GM19324 (cell line): Measurements from ENCODE around the gene CLCN4.

Source experiments
- ATAC-seq: cut with Tn5 transposase; IDR thresholded peaks from one replicate; pipeline ENCODE4 v1.9.1; 2021; ENCODE audit warnings: mild to moderate bottlenecking, moderate library complexity; ENCODE audit not compliant: unreplicated experiment, low FRiP score

The CLCN4 gene

DNA sequence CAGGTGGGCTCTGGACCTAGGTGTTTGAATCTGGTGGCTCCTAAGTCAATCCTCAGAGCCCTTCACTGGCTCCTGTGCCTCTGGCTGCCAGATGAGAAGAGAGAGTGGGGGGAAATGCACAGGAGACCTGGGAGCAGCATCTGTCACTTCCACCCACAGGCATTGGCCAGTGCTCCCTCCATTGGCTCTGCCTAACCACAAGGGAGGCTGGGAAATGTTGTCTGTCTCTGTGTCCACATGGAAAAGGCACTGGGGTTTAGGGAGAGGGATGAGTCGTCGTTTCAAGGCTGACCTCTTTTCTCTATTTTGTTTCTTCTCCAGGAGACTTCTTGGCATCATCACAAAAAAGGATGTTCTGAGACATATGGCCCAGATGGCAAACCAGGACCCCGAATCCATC is 76.4 kb downstream of the CLCN4 start:
- no peak for ATAC-seq

DNA sequence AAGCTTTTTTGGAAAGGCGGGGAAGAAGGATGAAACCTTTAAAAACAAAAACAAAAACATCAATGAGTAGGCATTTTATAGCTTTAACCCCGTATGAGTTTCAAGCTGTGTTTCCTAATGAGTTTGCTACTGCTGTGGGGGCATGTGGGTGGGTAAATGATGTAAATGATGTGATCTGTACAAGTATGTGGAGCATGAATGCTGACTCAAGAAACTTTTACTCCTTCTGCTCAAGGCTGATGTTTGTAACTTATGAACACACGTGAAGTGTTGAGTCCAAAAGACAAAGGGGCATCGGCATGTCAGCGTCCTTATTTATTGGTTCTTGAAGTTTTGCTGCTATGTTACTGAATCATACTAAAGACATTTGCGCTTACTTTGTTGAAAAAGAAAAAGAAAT is 76.9 kb downstream of the CLCN4 start:
- ATAC-seq, result no peak

DNA sequence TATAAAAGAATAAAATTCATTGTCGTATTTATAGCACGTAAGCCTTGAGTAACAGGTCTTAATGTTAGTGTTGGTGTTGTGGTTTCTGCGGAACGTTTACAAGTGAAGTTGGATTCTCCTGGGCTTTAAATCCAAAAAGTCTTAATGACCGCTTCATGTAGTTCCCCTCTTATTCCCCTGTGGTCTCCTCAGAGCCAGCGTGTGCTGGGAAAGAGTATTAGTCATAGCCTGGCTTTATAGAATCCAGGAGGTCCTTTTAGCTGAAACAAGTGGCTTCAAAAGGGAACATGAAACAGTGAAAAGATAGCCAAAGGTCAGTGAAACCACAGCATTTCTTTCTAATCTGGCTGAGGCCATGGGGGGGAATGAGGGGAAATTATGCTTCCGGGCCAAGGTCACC is 79.1 kb downstream of the CLCN4 start:
- no peak for ATAC-seq

DNA sequence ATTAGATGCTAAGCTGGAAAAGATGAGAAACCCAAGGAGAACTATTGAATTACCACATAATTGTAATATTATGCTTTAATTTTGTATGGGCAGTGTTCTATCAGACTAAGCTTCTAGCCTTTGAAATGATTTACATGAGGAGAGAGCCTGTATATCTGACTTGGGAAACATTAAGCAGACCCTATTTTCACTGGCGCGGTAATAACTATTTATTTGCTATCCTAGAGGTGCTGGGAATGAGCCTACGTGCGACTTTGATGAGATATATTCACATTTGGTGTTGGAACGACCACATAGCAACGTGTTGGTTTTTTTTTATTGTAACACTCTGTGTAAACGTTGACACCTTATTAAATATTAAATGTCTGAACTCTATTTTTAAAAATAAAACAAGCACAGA is 80.5 kb downstream of the CLCN4 start:
- no peak for ATAC-seq

DNA sequence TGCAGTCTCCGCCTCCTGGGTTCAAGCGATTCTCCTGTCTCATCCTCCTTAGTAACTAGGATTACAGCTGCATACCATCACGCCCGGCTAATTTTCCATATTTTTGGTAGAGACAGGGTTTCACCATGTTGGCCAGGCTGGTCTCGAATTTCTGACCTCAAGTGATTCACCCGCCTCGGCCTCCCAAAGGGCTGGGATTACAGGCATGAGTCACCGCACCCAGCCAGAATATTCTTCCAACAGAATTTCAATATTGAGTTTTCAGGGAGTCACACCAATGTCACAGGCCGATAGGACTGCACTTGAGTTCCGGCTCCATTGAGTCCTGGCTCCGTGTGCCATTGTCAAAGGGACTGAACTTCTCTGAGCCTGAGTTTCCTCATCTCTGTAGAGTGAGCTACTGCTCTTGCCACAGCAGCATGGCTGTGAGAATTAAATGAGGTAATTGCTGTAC is 82.9 kb downstream of the CLCN4 start:
- ATAC-seq, result no peak

DNA sequence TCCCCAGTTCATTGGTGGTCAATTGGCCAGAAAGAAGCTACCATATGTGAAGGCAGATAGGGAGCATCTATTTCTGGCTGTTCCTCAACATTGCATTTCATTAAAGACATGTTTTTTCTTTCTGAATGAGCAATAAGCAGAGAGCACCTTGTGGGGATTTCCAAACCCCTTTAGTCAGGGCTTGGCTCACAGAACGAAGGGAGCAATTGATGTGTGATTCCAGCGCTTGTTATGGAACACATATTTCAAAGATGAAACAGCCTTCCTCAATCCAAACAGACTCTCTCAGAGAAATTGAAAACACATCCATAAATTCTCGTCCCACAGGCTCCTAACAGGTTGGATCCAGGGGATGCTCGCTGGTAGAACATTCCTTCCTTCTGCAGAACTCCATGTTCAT is 84.1 kb downstream of the CLCN4 start:
- ATAC-seq, result no peak

DNA sequence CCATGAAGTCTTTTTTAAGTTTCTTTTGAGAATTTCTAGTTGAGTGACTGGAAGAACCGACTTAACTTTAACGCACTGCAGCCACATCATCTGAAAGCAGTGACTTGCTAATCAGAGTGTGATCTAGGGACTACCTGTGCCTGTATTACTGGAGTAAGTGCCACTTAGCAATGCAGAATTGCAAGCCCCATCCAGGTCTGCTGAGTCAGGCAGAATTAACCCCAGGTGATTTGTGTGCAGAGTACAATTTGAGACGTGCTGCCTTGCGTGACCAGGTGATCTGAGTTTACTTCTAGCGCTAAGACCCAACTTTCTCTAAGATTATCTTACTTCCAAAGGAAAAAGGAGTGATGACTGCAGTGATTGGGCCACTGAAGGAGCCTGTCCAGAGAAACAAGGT is 85.3 kb downstream of the CLCN4 start:
- no peak for ATAC-seq

DNA sequence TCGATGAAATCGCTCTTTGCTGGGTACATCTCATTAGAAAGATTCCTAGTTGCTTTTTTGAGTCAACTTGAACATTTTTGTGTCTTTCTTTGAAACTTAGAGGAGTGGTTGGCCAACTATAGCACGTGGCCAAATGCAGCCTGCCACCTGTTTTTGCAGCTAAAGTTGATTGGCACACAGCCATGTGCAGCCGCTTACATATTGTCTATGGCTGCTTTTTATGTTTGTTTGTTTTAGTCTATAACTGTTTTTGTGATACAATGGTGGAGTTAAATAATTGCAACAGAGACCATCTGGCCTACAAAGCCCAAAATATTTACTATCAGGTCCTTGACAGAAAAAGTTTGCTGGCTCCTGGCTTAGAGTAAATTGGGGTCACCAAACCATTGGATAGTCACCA is 86.3 kb downstream of the CLCN4 start:
- no peak for ATAC-seq

DNA sequence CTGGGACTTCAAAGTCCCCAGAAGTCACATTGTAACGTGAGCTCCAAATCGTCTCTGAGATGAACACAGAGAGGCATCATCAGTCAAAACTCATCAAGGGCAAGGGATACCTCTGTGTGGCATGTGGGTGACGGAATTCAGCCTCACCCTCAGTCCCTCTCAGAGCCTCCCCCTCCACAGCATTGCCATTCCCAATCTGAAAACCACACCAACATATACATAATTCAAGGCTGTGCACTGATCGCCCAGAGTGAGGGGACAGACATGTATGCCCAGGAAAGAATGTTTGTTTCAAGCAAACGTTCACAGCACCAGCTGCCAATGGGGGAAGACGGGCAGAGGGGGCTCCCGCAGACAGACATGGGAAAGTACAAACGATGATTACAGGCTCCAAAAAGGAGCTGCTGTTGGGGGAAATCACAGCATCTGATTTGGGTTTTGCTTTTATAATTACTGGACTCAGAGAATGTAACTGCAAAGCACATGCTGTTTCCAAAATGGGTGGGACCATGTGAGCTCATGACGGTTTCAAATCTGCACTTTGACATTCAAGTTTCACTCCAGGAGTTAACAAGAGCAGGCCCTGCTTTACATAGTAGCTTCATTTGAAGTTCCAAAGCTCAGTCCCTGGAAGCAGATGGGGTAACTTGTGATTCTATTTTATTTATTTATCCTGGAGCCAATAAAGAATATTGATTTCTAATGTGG is 88.3 kb downstream of the CLCN4 start:
- no peak for ATAC-seq

DNA sequence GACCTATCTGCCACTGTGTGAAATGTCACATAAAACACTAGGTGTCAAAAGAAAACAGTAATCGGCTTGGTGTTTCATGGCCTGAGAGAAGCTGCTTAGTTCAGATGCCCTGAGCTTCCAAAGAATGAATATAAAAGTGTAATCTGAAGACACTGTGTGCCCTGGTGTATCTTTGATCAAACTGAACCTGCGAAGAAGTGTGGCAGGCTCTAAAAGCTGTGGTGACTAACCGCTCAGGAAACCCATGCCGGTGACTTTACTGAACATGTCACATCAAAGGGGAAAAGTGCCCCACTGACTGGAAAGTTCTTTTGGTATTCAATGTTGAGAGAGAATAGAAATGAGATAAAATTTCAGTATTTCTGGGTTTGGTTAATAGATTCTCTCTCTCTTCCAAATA is 89.1 kb downstream of the CLCN4 start:
- ATAC-seq, result no peak

DNA sequence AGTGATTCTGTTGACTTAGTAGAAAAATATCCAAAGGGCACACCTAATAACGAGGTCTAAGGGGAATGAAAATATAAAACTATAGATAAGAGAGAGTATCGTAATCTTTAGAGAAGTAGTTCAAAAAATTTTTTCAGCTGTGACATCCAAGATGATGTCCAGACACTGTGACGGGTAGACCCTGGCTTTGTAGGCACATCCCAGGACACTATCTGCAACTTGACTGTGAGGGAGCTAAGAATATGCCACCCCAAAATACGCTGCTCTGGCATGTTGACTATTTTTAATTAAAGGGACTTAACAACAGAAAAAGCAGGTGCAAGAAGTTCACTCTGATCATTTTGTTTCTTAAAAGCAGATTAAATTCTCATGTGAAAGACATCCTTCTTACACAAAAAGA is 89.5 kb downstream of the CLCN4 start:
- no peak for ATAC-seq

DNA sequence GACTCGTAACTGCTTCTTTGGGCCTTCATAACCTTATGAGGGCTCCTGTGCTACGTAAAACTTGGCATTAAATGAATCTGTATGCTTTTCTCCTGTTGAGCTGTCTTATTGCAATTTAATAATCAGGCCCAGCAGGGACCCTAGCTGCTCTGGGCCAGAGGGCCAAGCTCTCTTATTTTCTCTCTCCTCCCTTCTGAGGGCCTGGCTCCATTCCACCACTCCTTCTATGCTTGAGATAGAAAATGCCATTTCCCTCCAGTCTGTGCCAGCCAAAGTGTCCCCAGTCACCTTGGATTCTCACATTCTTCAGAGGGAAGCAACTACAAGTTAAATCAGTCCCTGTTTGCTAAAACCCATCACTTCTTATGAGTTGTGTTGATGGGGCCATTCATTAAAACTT is 90.1 kb downstream of the CLCN4 start:
- no peak for ATAC-seq

DNA sequence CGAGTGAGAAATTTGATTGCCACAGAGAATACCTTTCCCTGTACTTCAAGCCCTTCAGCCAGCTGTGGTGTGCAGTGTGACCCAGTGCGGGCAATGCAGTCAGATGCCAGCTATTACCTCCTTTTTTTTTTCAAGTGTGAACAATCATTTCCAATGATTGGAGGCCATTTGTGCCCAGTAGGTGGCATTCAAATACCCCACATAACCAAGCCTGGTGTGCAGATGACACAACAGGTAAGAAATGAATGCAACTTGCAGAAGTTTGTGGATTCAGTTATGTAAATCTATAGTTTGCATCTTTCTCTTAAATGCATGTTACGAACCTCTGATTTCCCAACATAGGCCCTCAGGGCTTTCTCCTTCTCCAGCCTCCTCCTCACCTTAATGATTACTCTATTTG is 98.0 kb downstream of the CLCN4 start:
- ATAC-seq, result no peak

DNA sequence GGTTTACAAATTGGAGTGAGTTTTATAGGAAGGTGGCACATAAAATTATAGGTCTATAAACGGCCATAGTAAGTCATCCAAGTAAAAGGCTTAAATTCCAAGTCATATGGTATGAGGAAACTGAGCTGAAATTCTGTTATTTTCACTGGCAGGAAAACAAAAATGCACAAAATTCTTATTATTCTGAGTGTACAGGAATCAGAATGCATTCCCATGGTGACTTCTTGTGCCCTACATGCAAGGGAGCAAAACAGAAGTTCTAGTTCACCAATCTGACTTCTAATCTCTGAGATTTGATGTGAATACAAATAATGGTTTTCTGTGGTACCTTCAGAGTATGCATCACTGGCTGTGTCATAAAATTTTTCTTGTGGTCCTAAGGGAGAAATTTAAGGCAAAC is 102.9 kb downstream of the CLCN4 start:
- ATAC-seq, result no peak

DNA sequence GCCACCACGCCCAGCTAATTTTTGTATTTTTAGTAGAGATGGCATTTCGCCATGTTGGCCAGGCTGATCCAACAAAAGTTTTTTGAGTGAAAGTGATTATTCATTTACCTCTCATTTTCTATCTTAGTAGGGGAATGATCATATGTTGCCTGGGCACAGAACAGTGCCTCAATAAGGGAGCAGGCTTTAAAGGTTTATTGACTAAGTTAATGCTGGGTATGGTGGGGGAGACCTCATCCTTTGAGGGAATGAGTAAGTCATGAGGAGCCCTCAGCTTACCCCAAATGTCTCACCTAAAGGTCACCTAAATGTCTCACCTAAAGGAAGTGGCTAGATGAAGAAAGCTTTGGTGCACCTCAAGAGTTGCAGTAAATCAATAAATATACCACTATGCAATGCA is 109.0 kb downstream of the CLCN4 start:
- ATAC-seq, result no peak

DNA sequence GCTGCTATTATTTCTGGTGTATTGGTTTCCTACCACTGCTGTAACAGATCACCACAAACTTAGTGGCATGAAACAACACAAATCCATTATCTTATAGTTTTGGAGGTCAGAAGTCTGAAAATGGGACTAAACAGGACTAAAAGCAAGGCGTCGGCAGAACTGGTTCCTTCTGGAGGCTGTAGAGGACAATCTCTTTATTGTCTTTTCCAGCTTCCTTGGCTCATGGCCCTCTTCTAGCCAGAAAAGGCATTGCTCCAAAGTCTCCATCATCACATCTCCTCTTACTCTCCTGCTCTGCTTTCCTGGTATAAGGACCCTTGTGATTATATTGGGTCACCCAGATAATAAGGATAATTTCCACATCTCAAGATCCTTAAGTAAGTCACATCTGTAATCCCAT is 121.9 kb downstream of the CLCN4 start:
- ATAC-seq, result no peak

DNA sequence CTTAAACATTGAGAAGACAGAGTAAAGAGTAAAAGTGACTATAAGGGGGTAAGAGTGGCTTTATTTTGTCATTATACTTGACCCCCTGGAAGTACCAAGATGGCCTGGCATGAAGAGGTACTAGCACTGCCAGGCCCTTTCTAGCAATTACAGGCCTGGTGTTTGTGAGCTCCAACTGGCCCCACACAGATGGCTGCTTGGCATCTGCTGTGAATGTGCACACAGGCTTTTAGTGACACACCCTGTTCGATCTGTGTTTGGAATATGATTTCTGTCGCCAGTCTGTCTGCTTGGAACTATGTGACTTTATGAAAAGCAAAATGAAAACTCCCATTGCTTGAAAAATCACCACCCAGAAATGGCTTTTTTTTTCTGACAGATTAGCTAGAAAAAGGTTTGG is 123.3 kb downstream of the CLCN4 start:
- ATAC-seq, result no peak

DNA sequence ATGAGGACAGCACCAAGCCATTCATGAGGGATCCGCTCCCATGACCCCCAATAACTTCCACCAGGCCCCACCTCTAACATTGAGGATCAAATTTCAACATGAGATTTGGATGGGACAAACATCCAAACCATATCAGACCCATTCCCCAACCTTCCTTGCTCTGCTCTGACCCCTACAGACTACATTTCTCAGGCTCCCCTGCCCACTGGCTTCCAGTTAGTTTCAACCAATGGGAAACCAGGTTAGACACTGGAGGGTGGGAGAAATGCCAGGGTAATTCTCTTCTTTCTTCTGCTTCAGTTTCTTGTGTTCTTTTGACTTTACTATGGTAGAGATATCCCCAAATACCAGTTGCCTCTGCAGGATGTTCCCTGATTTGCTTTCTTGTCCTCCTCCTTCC is 125.7 kb downstream of the CLCN4 start:
- no peak for ATAC-seq

DNA sequence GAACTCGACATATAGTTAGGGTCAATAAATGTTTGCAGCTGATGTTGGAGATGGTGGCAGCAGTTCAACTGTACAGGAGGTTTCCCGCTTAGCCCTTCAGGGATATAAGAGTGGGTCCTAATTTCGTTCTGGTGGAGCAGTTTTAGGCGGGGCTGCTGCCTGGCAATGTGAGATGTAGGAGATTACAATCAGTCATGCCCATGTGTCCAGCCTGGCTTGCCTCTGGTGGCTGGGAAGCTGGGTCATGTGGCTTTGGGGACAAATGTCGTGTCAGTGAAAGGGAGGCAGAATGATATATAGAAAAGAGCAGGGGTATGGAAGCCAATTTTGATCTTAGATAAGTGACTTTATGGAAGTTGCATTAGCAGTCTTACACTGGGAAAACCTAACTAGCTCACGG is 129.4 kb downstream of the CLCN4 start:
- ATAC-seq, result no peak
